ENCODE measurements around the gene TTC16.

- TF ChIP-seq CTCF (IDR thresholded peaks at IDR 0.05) = no peak
- TF ChIP-seq EZH2 (IDR thresholded peaks at IDR 0.05) = no peak
- TF ChIP-seq EZH2phosphoT487 (IDR thresholded peaks at IDR 0.05) = no peak
These were observed 35.6 kb downstream of the TTC16 start for GRCh38 chr9:127751269-127752054.
